ENCODE results near the gene DCAF15. TPM values are rescaled to one million over a fixed set of nuclear protein-coding genes. Genes with fewer than 3 reads are reported as not detected.

Gene DCAF15
- total and polyA plus RNA-seq, 2 experiments from 2014 or later, result 39.5 to 81.3 TPM

DNA sequence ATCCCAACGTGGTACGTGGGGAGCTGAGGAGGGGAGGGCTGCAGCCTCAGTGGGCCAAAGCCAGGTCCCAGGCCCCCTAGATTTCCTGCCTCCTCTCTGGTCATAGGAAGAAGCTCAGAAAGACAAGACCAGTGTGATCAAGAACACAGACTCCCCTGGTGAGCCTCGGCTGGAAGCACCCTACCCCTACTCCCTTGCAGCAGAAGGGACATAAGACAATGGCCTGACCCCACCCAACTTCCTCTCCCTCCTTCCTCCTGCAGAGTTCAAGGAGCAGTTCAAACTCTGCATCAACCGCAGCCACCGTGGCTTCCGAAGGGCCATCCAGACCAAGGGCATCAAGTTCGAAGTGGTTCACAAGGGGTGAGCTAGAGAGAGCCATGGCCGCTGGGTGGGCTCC is 25.6 kb upstream of the DCAF15 start:
- ATAC-seq (no peak), DNase-seq (ENCODE audit: low spot score) (no peak)
- no peak overlapping the region for H3K27ac ChIP-seq (ENCODE audit: low read depth)
- H3K9me2 ChIP-seq (ENCODE audit: insufficient read depth), result no peaks in the 10 kb centered on the region
- Mint-ChIP-seq H3K4me3 (no peak overlapping the region), H3K36me3 (ENCODE audit: low read depth) (peaks cover 46% of the 10 kb centered on the region), H3K27ac (no peak overlapping the region), H3K9me3 (no peaks in the 10 kb centered on the region), H3K4me1 (no peaks in the 10 kb centered on the region; the same call in 2 of the 3 replicates), H3K27me3 (ENCODE audit: insufficient read depth, low read depth, poor library complexity) (peaks cover 3% of the 10 kb centered on the region)
- H4K20me1 ChIP-seq (replicated peaks; ENCODE audit: insufficient read depth), result peaks cover 2% of the 10 kb centered on the region
- no peaks in the 10 kb centered on the region for H3F3A ChIP-seq (replicated peaks; ENCODE audit: low read depth)
- TF ChIP-seq JUNB (IDR thresholded peaks at IDR 0.05; ENCODE audit: unreplicated experiment) (no peak), ZNF331 (CRISPR knock-in tag; IDR thresholded peaks at IDR 0.05; ENCODE audit: low read depth) (no peak), POLR2AphosphoS5 (IDR thresholded peaks at IDR 0.05; ENCODE audit: low read depth) (no peak), STAT1 (IDR thresholded peaks at IDR 0.05; ENCODE audit: unreplicated experiment) (no peak), ZNF114 (CRISPR knock-in tag; IDR thresholded peaks at IDR 0.05) (no peak)
- TF ChIP-seq, protein P1, sequence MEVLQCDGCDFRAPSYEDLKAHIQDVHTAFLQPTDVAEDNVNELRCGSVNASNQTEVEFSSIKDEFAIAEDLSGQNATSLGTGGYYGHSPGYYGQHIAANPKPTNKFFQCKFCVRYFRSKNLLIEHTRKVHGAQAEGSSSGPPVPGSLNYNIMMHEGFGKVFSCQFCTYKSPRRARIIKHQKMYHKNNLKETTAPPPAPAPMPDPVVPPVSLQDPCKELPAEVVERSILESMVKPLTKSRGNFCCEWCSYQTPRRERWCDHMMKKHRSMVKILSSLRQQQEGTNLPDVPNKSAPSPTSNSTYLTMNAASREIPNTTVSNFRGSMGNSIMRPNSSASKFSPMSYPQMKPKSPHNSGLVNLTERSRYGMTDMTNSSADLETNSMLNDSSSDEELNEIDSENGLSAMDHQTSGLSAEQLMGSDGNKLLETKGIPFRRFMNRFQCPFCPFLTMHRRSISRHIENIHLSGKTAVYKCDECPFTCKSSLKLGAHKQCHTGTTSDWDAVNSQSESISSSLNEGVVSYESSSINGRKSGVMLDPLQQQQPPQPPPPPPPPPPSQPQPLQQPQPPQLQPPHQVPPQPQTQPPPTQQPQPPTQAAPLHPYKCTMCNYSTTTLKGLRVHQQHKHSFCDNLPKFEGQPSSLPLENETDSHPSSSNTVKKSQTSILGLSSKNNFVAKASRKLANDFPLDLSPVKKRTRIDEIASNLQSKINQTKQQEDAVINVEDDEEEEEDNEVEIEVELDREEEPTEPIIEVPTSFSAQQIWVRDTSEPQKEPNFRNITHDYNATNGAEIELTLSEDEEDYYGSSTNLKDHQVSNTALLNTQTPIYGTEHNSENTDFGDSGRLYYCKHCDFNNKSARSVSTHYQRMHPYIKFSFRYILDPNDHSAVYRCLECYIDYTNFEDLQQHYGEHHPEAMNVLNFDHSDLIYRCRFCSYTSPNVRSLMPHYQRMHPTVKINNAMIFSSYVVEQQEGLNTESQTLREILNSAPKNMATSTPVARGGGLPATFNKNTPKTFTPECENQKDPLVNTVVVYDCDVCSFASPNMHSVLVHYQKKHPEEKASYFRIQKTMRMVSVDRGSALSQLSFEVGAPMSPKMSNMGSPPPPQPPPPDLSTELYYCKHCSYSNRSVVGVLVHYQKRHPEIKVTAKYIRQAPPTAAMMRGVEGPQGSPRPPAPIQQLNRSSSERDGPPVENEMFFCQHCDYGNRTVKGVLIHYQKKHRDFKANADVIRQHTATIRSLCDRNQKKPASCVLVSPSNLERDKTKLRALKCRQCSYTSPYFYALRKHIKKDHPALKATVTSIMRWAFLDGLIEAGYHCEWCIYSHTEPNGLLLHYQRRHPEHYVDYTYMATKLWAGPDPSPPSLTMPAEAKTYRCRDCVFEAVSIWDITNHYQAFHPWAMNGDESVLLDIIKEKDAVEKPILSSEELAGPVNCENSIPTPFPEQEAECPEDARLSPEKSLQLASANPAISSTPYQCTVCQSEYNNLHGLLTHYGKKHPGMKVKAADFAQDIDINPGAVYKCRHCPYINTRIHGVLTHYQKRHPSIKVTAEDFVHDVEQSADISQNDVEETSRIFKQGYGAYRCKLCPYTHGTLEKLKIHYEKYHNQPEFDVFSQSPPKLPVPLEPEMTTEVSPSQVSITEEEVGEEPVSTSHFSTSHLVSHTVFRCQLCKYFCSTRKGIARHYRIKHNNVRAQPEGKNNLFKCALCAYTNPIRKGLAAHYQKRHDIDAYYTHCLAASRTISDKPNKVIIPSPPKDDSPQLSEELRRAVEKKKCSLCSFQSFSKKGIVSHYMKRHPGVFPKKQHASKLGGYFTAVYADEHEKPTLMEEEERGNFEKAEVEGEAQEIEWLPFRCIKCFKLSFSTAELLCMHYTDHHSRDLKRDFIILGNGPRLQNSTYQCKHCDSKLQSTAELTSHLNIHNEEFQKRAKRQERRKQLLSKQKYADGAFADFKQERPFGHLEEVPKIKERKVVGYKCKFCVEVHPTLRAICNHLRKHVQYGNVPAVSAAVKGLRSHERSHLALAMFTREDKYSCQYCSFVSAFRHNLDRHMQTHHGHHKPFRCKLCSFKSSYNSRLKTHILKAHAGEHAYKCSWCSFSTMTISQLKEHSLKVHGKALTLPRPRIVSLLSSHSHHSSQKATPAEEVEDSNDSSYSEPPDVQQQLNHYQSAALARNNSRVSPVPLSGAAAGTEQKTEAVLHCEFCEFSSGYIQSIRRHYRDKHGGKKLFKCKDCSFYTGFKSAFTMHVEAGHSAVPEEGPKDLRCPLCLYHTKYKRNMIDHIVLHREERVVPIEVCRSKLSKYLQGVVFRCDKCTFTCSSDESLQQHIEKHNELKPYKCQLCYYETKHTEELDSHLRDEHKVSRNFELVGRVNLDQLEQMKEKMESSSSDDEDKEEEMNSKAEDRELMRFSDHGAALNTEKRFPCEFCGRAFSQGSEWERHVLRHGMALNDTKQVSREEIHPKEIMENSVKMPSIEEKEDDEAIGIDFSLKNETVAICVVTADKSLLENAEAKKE (CRISPR knock-in tag; IDR thresholded peaks at IDR 0.05), result no peak
- TF ChIP-seq, protein P2, sequence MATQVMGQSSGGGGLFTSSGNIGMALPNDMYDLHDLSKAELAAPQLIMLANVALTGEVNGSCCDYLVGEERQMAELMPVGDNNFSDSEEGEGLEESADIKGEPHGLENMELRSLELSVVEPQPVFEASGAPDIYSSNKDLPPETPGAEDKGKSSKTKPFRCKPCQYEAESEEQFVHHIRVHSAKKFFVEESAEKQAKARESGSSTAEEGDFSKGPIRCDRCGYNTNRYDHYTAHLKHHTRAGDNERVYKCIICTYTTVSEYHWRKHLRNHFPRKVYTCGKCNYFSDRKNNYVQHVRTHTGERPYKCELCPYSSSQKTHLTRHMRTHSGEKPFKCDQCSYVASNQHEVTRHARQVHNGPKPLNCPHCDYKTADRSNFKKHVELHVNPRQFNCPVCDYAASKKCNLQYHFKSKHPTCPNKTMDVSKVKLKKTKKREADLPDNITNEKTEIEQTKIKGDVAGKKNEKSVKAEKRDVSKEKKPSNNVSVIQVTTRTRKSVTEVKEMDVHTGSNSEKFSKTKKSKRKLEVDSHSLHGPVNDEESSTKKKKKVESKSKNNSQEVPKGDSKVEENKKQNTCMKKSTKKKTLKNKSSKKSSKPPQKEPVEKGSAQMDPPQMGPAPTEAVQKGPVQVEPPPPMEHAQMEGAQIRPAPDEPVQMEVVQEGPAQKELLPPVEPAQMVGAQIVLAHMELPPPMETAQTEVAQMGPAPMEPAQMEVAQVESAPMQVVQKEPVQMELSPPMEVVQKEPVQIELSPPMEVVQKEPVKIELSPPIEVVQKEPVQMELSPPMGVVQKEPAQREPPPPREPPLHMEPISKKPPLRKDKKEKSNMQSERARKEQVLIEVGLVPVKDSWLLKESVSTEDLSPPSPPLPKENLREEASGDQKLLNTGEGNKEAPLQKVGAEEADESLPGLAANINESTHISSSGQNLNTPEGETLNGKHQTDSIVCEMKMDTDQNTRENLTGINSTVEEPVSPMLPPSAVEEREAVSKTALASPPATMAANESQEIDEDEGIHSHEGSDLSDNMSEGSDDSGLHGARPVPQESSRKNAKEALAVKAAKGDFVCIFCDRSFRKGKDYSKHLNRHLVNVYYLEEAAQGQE (IDR thresholded peaks at IDR 0.05; ENCODE audit: unreplicated experiment), result no peak
- peaks cover 12% of the 10 kb centered on the region; the same call in 1 of the 2 replicates for H3K36me3 ChIP-seq (ENCODE audit: insufficient read depth)
- H2AFZ ChIP-seq, result no peak overlapping the region
- H3K4me2 ChIP-seq, result no peak overlapping the region
- no peaks in the 10 kb centered on the region for H3K27me3 ChIP-seq (ENCODE audit: insufficient read depth)
- H3K4me3 ChIP-seq, result no peak overlapping the region
- no peaks in the 10 kb centered on the region for H3K4me1 ChIP-seq (ENCODE audit: insufficient read depth)
- no peaks in the 10 kb centered on the region for H3K79me2 ChIP-seq (replicated peaks; ENCODE audit: insufficient read depth)

Measured in GM23338 (cell line).